HL-60 (cell line): ENCODE measurements around the gene HIF1A.

Experiments used
- DNase-seq, 2 experiments: peaks; one replicate each; pipeline ENCODE4 v3.0.0-alpha.2; 2010 to 2020; ENCODE audit warnings: low read depth in 1 of 2, low spot score in 1 of 2
- H3K27ac ChIP-seq: fragments of 250-450 bp; sonication (Bioruptor Pico); replicated peaks from 2 replicates; pipeline ENCODE4 v1.5.1; 2020; ENCODE audit warnings: mild to moderate bottlenecking, moderate library complexity
- H3K27me3 ChIP-seq: fragments of 250-450 bp; sonication (Bioruptor Pico); 2 replicates; pipeline ENCODE4 v1.5.1; 2021; ENCODE audit warnings: mild to moderate bottlenecking, moderate library complexity; ENCODE audit not compliant: insufficient read depth, poor library complexity, severe bottlenecking
- H3K4me3 ChIP-seq: replicated peaks from 2 replicates; pipeline ENCODE4 v1.5.1; 2011; ENCODE audit warnings: mild to moderate bottlenecking, control low read depth, low read length; ENCODE audit not compliant: insufficient read depth
- CTCF ChIP-seq: IDR thresholded peaks from one replicate; pipeline ENCODE4 v1.5.1; 2011; ENCODE audit warnings: low read length, control low read depth, inconsistent platforms; ENCODE audit not compliant: insufficient read depth
- GABPA ChIP-seq: IDR thresholded peaks from 2 replicates; pipeline ENCODE4 v1.6.1; 2012; ENCODE audit warnings: low read depth
- POLR2AphosphoS5 ChIP-seq: IDR thresholded peaks from 2 replicates; pipeline ENCODE4 v1.6.1; 2012; ENCODE audit warnings: low read depth
- REST ChIP-seq: IDR thresholded peaks from 2 replicates; pipeline ENCODE4 v1.6.1; 2012; ENCODE audit warnings: low read depth; ENCODE audit not compliant: insufficient replicate concordance
- SPI1 ChIP-seq: IDR thresholded peaks from 2 replicates; pipeline ENCODE4 v1.6.1; 2012; ENCODE audit warnings: low read depth, mild to moderate bottlenecking, borderline replicate concordance

HIF1A gene

GRCh38 chr14:61663312-61663979 is 31.9 kb upstream of the HIF1A start:
- Histone ChIP-seq H3K27ac (peak overlapping the region; percentile 63), H3K4me3 (no peak overlapping the region), H3K27me3 (no peaks in the 10 kb centered on the region)
- peak; percentile 57 to 72 for DNase-seq
- TF ChIP-seq CTCF: no peak
- peak; percentile 79; the same call in 1 of the 2 replicates for TF ChIP-seq SPI1

GRCh38 chr14:61668282-61668681 is 27.0 kb upstream of the HIF1A start:
- DNase-seq: peak in 1 of 2 experiments; percentile 24

GRCh38 chr14:61670576-61670975 is 24.7 kb upstream of the HIF1A start:
- peak overlapping the region; percentile 51 for H3K27ac ChIP-seq
- TF ChIP-seq SPI1: no peak
- TF ChIP-seq GABPA: no peak
- no peak for TF ChIP-seq REST
- TF ChIP-seq POLR2AphosphoS5: no peak
- TF ChIP-seq CTCF: no peak
- H3K4me3 ChIP-seq: no peak overlapping the region
- no peak for DNase-seq
- no peaks in the 10 kb centered on the region for H3K27me3 ChIP-seq

More at GRCh38 chr14:61668282-61668681, 27.0 kb upstream of the HIF1A start:
- TF ChIP-seq GABPA (no peak), SPI1 (peak; percentile 74)
- no peak overlapping the region for H3K27ac ChIP-seq
- no peaks in the 10 kb centered on the region for H3K27me3 ChIP-seq
- no peak overlapping the region for H3K4me3 ChIP-seq

GRCh38 chr14:61671082-61671481 is 24.2 kb upstream of the HIF1A start:
- DNase-seq: no peak
- H3K4me3 ChIP-seq: no peak overlapping the region
- peak overlapping the region; percentile 51 for H3K27ac ChIP-seq
- TF ChIP-seq SPI1: peak; percentile 88
- no peak for TF ChIP-seq REST
- peak; percentile 32; the same call in 1 of the 2 replicates for TF ChIP-seq GABPA
- no peaks in the 10 kb centered on the region for H3K27me3 ChIP-seq

GRCh38 chr14:61672796-61673195 is 22.5 kb upstream of the HIF1A start:
- H3K4me3 ChIP-seq: no peak overlapping the region
- TF ChIP-seq GABPA: no peak
- TF ChIP-seq REST: no peak
- no peak for TF ChIP-seq CTCF
- no peak for TF ChIP-seq SPI1
- TF ChIP-seq POLR2AphosphoS5: no peak
- no peak for DNase-seq
- H3K27me3 ChIP-seq: no peaks in the 10 kb centered on the region
- H3K27ac ChIP-seq: no peak overlapping the region
